NCI-H82 treated with DMSO at 0.1 percent for 48 hours (cell line): ENCODE measurements around the gene NRG4.
"Not testable (repeated sequence)": the region's sequence is repeated elsewhere in the genome, so short reads cannot be mapped to it uniquely, and the experiment has no call there.

Experiments
- DNase-seq: peaks from one replicate; lab custom pipeline; 2025; ENCODE audit not compliant: unreplicated experiment; lab: John Stamatoyannopoulos, UW

Gene NRG4, protein sequence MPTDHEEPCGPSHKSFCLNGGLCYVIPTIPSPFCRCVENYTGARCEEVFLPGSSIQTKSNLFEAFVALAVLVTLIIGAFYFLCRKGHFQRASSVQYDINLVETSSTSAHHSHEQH

DNA sequence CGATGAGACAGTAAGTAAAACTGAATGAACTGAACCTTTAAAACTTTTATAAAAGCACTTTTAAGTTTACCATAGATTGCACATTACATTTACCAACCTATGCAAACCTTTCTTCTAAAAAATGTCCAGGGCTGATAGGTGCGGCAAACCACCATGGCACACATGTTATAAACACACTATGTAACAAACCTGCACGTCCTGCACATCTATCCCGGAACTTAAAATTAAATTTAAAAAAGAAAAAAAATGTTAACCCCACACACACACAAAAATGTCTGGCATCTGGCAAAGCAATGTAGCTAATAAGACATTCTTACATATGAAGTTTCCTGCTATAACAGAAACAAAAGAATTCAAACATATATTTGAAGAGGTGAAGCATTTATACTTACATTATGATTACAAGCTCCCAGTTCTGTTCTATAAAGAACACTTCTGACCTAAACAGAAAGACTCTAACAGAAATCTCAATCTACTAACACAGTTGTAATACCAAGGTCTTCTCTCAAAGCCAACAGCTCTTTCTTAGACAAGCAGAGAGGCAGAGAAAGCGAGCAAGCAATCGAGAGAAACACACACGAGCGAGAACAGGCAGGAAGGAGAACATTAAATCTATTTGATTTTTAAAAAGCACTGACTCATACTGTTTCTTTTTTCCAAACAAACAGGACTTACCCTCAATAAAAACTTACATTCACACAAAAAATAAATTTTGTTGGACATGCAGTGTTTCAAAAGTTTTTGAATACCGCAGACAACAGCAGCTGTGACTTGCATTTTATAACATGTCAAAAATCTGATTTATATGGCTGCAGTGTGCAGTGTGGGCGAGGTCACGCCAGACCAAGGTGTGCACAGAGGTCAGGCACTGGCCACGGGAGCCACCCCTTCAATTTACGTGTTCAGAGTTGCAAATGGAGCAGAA is at the start of gene NRG4:
NRG4 (minus strand) TSS at position 798 of the 925 bp plus-strand sequence. CDS start 1,194 bp downstream, outside the sequence.
- DNase-seq: no peak

DNA sequence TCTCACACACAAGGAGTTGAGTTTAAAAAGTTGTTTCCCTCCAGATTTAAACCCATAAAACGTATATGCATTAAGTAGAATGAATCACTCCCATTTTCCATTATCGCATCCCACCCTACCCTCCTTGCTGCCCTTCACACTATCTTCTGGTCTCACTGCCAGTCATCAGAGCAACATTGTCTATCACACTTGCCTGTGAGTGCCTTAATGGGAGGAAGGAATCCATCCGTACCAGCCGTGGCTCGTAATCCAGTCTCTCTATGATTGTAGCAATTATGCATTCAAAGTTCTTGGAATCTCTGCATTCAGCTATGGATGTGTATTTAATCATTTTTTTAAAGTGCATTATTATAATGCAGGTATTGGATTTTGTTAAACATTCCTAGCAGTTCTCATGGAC is 49.5 kb upstream of the NRG4 start:
- DNase-seq: no peak

DNA sequence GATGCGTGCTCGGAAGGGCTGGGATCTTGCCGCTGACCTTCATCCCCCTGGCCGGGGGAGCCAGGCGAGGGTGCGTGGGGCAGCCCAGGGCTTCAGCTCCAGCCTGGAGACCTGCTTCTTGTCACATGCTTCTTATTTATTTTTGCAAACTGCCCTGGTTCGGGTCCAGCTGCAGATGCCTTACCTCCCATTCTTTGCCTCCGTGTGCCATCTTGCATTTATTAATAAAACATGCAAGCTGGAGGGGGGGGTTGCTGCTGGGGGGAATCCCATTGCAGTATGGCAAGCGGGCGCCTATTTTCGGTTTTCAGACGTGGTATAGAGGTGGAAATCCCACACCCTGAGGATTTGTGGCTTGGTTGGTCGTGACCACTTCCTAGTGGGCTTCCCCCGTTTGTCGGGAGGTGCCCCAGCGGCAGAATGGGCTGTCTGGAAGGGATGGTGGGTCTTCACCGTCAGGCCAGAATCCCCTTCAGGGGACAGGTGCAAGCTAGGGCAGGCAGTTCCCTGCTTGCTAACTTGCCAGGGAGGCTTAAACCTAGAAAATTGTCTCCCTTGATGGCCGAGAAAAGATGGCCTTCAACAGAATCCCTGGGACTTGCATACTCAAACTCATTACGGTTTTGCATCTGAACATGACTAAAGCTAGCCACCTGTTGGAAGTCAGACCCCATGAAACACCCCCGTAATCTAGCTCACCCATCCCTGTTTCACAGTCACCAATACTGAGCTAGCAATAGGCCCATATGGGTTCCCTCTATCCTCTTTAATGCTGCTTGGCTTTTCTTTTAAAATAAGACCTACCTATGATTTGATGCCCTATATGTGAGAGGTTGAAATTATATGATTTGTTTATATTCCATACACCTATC is 48.1 kb upstream of the NRG4 start:
- DNase-seq: no peak

DNA sequence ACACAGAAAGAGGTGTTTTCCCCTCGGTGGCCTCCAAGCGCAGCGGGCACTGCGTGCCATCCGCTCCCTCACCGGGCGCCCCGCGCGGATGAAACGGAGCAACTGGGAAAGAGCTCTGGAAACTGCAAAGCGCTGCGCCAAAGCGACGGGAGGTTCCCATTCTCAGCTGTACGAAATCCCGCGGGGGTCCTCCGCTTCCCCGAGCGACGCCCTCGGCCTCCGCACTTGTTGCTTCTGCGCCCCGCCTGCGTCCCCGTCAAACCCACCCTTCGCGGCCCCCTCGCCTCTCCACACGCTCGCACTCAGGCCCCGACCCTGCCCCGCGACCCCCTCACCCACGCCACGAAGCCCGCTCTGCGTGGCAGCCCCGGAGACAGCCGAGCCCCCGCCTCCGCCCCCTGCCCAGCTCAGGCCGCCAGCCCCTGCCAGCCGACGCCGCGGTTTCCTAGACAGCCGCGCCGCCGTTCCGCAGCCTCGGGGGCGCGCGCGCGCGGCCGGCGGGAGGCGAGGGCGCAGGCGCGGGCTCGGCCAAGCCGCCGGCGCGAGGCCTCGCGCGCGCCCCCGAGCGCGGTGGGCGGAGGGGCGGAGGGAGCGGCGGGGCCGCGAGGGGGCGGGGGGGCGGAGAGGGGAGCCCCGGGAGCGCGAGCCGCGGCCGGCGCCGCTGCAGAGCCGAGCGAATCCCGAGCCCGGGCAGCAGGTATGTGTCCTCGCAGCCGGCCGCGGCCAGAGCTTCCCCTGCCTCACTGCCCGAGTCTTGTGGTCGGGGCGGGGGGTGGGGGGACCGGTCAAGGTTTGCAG is 47.3 kb upstream of the NRG4 start, which contains the start of gene TMEM266:
TMEM266 (plus strand) TSS at position 666 of the 798 bp plus-strand sequence. CDS start 74,279 bp downstream, outside the sequence.
- DNase-seq: peak; percentile 28

DNA sequence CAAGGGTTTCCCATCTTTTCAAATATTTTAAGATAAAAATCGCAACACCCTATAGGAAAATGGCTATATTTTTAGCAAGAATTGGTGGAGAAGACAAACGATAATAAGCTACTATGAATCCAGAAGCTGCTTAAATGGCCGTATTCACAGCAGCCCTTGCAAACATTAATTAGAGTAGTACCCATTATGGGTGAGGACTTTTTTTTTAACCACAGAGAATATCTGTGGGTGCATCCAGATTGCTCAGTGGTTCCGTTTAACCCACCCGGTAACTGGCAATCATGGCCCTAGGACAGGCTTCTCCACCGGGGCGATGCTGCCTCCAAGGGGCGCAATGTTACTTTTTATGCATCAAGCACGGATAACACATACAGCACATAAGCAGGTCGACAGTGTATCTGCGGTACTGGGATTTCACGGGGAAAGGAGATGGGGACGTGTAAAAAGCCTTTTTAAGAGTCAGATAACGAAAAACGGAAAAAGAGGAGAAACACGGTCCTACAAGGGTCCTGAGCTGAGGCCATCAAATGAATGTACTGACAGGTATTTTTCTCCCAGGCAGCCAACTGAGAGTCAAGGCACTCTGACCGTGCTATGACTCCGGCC is 46.6 kb upstream of the NRG4 start:
- DNase-seq: no peak

DNA sequence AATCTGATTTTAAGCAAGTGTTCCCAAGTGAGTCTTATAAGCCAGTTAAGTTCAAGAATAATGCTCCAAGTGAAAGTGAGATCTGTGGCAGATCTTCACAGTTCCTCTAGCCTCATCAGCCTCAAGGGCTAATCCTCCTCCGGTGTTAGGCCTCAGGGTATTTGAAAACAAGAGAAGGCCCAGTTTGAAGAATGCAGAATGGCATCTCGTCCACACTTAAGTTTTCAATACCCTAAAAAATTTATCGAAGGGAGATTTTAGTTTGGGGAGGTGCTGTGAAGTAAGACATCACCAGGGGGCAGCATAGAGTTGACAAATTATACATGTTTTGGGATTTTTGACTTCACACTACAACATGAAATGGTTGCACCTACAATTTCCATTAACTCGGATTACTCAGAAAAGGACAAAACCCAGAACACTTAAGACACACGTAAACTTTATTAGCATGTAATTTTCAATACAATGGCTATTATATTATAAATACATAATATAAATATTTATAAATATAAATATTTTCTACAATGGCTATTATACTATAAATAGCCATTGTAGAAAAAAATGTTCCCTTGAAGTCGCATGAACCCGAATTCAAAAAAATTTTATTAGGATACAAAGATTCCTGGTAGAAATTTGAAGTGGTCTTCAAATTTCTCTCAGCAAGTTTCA is 45.2 kb upstream of the NRG4 start:
- DNase-seq: peak; percentile 24

DNA sequence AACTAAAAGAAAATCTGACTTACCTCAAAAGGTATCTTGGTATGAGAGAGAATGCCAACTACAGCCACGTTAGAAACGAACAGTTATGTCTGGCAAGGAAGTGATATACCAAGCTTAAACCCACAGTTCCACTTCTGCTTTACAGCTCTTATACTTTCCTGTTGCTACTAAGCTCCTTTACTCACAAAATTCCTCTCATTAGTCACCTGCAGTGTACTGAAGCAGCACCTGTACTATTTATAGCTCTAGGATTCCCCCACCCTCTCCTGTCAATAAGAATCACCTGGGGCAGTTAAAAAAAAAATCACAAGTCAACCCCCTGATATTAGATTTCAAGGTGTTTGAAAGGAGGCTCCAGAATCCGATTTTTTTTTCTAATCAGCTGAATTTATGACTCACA is 44.7 kb upstream of the NRG4 start:
- DNase-seq: no peak

DNA sequence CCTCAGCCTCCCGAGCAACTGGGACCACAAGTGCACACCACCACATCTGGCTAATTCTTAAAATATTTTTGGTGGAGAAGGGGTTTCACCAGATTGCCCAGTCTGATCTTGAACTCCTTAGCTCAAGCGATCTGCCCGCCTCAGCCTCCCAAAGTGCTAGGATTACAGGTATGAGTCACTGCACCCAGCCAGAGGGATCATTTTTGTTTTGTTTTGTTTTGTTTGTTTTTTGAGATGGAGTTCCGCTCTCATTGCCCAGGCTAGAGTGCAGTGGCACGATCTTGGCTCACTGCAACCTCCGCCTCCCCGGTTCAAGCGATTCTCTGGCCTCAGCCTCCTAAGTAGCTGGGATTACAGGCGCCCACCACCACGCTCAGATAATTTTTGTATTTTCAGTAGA is 42.0 kb upstream of the NRG4 start:
- not testable (repeated sequence) for DNase-seq

DNA sequence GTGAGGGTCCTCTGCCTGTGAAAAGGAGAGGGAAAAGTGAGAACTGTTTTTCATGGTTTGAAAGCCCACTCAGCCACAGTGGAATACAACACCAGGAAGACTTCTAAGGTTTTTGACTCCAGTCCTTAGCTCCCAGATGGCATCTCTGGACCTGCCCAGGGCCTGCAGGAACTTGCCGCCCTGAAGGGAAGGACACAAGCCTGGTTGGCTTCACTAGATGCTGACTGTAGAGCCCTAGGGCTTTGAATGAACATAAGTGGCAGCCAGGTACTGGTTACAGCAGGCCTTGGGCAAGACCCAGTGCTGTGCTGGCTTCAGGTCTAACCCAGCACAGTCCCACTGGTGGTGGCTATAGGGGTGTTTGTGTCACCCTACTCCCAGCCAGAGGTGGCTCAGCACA is 26.3 kb upstream of the NRG4 start:
- DNase-seq: no peak

DNA sequence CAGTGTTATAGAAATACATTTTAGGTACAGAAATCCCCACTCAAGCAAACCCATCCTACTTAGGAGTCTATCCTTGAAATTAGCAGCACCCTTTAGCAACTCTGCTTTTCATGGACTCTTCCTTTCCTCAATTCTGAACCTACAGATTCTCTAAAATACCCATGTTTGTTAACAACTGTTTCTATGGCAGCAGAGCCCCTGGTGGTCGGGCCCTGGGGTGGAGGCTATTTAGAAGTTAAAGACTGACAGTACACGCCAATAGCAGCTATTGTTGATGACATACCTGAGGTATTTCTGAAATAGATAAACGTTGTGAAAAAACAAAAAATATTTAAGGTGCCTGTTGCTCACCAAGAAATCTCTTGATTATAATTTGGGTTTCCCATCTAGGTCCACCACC is 23.4 kb upstream of the NRG4 start:
- no peak for DNase-seq

DNA sequence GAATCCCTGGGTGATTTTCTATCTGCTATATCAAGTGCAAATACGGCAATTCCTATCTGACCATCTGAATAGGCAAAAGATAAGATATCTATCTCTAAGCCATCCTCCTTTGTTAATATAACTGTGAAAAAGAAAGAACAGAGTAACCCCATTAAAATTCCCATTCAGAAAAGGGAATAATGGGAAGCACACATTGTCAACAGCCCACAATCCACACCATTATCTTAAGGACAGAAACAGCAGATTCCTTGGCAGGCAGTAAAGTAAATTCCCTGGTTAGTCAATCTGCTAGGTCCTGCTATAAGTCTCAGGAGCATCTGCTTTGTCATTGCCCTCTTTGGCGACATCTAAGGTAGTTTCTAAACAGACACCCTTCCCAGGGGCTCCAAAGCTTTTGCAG is 21.9 kb upstream of the NRG4 start:
- DNase-seq: no peak

DNA sequence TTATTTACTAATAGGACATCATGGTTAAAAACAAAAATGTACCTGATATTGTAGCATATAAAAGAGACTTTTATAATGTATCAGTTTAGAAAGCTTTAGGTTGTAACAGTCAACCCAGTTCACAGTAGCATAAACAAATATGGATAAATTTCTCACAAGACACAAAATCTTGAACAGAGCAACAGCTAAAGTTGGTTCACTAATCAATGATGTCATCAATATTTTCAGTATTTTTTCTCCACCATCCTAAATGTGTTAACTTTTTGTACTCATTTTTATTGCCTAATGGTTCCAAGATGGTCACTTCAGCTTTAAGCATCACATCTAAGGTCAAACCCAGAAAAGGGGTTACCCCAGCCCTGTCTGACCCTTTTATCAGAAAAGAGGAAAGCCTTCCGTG is 21.2 kb upstream of the NRG4 start:
- DNase-seq: no peak

DNA sequence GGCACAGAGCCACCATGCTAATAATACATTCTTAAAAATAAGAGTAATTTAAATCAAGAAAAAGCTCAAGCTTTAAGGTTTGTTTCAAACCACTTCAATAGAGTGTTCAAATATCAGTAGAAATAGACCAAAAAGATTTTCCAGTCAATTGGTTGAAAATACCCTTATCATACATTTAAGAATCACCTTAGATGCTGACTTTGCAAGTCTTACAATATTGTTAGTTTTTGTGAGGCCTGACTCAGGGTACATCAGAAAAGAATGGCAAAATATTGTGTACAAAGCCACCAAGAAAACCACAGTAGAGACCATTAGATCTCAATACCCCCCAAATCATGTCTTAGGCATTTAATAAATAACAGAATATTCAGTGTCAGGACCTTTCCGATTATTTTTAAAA is 19.8 kb upstream of the NRG4 start:
- DNase-seq: no peak

DNA sequence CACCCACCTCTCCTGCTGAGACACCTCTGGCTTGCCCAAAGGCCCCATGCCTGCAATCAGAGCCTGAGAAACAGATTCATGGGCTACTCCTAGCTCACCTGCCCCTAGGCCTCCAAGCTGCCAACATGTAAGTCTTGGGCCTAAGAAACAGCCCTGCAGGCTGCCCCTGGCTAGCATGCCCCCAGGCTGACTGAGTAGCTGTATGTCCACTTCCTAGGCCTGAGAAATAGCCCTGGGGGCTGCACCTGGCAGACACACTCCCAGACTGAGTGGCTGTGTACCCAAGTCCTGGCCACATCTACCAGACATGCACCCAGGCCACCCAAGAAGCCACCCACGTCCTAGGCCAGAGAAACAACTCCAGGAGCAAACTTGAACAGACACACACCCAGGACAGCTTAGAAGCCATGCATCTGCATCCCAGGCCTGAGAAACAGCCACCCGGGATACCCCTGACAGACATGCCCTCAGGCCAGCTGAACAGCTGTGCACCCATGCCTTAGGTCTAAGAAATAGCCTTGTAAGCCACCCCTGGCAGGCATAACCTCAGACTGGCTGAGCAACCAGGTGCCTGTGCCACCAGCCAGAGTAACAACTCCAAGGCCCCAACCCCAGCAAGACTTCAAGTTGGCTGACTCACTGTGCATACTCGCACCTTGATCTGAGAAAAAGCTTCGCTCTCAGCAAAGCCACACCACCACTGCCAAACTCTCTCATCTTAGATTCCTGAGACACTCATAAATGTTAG is 12.0 kb upstream of the NRG4 start:
- DNase-seq: no peak

DNA sequence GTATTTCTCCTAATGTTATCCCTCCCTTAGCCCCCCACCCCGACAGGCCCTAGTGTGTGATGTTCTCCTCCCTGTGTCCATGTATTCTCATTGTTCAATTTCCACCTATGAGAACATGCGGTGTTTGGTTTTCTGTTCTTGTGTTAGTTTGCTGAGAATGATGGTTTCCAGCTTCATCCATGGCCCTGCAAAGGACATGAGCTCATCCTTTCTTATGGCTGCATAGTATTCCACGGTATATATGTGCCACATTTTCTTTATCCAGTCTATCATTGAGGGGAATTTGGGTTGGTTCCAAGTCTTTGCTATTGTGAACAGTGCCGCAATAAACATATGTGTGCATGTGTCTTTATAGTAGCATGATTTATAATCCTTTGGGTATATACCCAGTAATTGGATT is 1.2 kb upstream of the NRG4 start:
- DNase-seq: not testable (repeated sequence)

DNA sequence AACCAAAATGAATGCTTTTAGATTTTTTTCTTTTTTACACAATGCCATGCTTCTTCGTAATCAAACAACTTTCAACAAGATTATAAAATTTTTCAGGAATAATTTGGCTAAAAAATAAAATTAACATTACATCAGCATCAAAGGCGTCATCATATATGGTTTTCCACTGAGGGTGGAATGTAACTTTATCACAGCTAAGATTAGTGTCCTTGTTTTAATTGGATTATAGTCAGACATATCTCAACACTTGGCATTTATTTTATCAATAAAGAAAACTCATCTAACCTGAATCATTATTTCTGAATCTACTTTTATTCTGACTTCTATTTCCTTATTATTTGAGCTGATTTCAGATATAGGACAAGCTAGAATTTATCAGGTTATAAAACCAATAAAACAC is 1.6 kb downstream of the NRG4 start:
- DNase-seq: no peak

DNA sequence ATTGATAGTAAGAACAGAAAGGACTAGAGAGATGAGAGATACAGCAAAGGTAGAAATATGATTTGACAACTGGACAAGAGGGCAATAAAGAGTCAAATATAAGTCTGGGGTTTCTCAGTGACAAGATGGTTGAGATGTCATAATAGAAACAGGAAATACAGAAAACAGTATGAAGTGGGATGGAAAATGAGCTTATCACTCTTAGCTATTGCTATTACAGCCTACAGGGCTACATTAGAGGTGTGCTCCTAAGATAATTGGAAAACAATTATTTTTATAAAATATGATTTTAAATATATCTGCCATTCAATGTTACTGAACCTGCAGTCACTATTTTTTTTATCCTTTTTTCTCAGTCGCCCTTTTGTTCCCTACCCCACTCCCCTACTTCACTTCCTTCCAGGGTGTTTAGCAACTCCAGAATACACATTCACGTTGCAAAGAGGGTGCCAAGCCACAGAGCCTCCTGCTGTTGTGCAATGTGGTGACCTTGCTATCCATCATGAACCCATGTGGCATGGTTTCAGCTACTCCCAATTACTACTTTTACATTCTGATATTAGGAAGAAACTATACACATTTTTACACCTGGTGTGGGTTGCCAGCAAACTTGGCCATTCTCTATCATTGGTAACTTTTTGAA is 6.0 kb downstream of the NRG4 start:
- no peak for DNase-seq

DNA sequence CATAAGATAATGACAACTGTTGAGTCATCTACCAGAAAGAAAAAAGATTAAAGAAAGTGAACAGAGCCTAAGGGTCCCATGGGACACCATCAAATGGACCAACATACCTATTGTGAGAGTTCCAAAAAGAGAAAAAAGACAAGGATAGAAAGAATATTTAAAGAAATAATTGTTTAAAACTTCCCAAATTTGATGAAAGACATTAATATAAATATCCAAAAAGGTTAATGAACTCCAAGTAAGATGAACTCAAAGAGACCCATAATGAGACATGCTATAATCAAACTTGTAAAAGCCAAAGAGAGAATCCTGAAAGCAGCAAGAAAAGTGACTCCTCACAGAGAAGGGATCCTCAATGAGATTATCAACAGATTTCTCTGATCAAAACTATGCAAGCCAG is 8.9 kb downstream of the NRG4 start:
- no peak for DNase-seq

DNA sequence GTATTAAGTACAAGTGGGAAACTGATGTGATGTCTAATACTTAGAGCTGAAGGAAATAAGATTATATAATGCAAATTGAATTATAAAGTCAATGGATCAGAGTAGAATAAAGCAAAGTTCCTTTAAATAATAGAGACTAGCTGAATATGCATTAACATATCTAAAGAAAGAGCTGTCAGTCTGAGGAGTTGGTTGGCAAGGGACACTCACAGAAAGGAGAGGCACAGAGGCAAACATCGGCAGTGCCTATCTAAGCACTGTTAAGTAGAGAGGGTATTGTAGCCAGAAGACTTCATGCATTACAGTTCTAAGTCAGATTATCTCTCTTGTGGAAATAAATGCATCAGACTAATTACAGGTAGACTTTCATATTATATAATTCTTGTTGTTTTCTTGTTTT is 16.6 kb downstream of the NRG4 start:
- DNase-seq: no peak
